ENCODE measurements around the gene RAE1.

DNA sequence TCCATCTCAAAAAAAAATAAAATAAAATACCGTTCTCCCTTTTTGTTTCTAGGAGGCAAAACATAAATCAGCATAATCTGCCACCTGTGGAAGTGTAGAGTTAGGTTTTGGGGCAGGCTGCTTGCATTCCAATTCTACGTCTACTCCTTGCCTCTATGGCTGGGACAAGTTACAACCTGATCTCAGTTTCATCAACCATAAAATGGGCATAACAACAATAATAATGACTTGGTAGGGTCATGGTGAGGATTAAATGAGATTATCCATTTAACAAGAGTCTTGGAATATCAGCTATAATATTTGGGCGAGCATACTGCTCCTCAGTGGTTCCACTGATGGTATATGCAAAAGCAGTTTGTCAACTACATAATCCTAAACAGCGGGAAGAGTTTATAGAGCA is 3.7 kb upstream of the RAE1 start:
- TF ChIP-seq, protein P1, sequence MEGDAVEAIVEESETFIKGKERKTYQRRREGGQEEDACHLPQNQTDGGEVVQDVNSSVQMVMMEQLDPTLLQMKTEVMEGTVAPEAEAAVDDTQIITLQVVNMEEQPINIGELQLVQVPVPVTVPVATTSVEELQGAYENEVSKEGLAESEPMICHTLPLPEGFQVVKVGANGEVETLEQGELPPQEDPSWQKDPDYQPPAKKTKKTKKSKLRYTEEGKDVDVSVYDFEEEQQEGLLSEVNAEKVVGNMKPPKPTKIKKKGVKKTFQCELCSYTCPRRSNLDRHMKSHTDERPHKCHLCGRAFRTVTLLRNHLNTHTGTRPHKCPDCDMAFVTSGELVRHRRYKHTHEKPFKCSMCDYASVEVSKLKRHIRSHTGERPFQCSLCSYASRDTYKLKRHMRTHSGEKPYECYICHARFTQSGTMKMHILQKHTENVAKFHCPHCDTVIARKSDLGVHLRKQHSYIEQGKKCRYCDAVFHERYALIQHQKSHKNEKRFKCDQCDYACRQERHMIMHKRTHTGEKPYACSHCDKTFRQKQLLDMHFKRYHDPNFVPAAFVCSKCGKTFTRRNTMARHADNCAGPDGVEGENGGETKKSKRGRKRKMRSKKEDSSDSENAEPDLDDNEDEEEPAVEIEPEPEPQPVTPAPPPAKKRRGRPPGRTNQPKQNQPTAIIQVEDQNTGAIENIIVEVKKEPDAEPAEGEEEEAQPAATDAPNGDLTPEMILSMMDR (IDR thresholded peaks at IDR 0.05) = no peak
- no peak for TF ChIP-seq POLR2A (IDR thresholded peaks at IDR 0.05)
